GM19023 (cell line): ENCODE data around the gene SCRN2.

ENCODE experiments used
- ATAC-seq: cut with Tn5 transposase; IDR thresholded peaks from one replicate; pipeline ENCODE4 v1.9.1; 2021; ENCODE audit warnings: mild to moderate bottlenecking, moderate library complexity; ENCODE audit not compliant: unreplicated experiment

Gene SCRN2

DNA sequence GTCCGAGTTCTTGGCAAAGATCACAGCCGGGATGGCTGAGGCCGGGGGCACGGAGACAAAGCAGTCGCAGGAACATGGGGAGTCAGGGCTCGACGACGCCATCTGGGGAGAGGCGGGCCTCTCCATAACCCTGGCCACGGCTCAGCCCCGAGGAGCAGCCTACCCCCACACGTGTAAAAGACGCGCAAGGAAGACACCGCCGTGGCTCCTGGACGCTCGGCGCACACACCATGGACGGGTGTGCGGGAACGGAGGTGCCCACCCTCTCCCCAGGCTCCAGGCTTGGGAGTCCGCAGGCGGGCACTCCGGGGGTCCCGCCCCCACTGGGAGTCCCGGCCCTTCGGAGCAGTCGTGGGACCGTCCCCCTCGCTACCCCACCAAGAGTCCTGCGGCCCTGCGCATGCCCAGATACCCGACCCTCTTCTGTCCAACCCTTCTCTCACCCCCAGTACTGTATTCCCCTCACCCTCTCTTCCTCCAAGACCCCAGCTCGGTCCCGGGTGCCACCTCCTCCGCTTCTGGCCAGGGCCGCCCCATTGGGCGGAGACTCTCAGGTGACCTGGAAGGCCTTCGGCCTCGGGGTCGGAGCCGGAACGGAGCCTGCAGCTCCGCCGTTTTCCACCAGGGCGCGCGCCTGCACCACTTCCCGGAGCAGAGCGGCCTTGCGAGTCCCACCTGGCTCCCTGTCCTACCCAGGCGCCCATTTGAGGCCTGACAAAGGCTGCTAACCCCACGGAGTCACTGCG, at the start of gene SCRN2:
SCRN2 (minus strand) TSS at position 532 of the 746 bp plus-strand sequence; CDS start at position 102, 430 bp downstream.
- ATAC-seq = peak; percentile 89

DNA sequence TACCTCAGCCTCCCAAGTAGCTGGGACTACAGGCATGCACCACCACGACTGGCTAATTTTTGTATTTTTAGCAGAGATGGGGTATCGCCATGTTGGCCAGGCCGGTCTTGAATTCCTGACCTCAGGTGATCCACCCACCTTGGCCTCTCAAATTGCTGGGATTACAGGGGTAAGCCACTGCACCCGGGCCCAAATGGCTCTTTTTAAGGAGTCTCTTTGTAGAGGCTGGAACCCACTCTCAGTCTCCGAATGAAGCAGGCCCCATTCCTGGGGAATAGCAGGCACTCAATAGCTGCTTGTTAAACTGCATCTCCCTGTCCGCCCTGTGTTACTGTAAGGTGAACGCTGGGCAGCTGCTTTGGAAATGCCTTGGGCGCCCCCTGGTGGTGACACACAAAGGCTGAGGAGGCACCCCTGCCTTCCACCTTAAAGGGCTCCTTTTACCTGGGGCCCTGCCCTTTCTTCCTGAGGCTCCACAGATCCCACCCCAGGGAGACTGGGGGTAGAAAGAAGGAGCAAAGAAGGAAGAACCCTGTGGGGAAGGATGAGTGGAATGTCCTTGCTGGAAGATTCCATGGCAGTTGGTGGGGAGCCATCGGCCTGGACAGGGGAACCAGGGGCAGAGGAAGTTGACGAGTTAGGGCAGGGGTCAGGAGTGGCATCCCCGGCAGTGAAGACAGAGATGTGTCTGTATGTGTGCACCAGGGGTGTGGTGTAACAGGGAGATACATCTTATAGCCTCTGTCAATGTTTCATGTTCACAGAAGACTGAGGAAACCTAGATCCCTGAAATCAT, 48.9 kb upstream of the SCRN2 start:
- ATAC-seq = no peak

DNA sequence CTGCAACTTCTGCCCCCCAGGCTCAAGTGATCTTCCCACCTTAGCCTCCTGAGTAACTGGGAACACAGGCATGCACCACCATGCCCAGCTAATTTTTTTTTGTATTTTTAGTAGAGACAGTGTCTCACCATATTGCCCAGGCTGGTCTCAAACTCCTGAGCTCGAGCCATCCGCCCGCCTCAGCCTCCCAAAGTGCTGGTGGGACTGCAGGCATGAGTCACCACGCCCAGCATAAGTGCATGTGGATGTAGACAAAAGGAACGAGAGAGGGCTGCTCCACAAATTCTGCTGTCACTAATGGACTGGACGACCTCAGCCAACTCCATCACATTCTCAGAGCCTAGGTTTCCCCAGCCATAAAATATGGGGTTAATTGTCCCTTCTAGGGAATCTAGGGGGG, 47.2 kb upstream of the SCRN2 start:
- no peak for ATAC-seq

DNA sequence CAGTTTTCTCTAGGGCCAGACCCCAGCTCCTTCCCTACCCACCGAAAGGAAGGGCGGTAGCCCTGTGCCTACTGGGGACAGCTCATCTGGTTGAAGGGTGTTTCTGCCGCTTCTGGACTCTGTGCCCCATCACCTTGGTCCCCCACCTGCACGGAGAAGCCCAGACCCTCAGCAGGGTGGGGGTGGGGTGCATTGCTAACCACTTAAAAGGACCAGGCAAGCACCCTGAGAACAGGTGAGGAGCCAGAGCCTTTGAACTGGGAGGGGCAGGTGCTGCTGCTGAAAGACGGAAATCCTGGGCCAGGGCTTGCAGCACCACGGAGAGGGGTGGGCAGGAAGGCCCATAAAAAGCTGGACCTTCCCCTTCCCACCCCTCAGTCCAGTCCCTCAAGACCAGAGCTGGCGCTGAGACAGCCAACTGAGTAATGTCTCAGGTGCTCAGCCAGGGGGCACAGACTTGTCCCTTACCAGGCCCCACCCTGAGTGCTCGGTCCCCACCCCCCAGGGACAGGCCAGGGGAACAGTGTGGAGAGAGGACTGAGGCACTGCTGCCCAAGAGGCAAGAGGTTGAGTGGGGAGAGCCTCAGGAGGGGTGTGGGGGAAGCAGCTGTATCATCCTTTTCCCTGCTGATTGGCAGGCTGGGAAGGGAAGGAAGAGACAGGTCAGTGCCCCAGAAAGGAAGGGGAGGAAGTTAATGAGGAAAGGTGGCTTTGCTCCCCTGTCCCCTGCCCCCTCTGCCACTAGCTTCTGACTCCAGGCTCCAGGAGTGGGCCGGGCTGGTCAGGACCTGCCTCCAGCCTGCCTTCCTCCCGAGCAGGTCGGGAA, 44.0 kb upstream of the SCRN2 start:
- ATAC-seq = no peak

DNA sequence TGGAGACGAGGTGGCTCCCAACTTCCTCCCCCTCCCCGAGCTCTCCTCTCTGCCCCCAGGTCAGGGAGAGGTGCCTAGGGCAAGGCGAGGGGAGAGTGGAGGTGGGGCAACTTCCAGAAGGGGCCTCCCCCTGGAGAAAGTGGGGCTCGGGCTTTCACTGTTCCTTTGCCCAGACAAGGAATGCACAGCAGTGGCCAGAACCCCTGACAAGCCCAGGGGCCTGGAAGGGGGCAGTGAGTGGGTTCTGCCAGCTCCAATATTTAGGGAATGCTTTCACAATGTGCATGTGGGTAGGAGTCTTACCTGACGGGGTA, 43.3 kb upstream of the SCRN2 start:
- no peak for ATAC-seq

DNA sequence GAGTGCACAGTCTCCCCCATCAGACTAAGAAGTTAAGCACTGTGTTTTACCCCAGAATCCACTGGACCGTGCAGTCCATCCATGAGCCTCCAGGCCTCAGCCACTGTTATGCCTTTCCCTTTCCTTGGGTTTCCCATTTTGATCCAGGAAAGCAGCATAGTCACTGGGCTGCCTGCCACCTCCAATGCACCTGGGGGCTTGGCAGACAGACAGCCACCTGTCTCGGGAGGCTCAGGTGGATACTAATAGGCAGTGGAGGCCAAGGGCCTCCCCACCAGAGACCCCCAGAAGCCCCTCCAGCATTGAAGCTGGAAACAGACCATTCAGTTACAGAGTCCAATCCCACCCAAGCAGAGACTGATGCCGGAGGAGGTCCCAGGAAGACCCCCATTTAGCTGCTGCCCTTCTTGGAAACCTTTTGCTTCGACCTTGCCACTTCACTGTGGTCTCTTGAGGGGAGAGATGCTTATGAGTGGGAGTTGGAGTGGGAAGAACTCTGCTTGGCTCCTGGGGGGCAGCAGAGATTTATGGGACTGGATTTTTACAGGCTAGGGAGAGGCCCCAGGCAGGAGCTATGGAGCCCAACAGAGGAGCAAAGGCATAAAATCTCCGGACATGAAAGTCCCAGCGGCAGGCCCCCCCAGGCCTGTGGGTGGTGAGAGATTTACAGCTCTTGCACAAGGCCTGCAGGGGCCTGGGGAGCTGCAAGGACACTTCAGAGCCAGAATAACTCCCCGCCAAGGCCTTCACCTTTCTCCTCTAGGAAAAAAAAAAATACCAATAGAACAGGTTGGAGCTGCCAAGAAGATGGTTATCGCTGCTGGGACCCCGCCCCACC, 42.7 kb upstream of the SCRN2 start:
- no peak for ATAC-seq

DNA sequence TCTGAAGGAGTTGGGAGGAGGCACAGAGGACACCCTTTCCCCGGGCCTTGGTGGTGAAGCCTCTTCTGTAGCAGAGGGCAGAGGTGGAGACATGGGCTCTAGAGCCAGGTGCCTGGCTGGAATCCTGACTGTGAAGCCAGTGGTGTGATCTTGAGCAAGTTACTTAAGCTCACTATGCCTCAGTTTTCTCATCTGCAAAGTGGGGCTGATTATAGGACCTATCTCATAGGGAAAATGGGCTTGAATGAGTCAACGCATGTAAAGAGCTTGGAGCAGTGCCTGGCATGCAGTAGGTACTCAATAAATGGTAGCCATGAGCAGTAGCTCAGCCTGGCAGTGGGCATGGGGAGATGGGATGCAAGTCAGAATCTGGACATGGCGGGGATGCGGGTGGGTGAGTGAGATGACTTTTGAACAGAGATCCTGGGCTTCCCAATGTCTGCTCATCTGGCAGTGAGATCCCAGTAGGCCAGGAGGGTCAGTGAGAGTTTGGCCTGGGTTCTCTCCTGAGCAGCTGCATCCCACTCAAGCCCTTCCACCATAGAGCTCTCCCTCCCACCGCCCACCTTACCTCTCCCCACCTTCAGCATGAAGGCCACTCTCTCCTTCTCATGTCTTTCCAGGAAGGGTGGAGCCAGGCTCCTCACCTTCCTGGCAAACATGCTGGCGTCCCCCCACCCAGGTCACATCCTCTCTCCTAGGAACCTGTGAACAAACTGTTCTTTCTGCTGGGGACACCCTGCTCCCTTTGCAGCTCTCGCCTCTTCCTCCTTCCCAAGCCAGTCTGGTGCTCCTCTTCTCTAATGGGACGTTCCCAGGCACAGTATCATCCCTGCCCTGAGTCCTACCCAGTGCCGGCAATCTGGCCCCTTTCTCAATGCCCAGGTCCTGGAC, 41.9 kb upstream of the SCRN2 start:
- ATAC-seq = no peak

DNA sequence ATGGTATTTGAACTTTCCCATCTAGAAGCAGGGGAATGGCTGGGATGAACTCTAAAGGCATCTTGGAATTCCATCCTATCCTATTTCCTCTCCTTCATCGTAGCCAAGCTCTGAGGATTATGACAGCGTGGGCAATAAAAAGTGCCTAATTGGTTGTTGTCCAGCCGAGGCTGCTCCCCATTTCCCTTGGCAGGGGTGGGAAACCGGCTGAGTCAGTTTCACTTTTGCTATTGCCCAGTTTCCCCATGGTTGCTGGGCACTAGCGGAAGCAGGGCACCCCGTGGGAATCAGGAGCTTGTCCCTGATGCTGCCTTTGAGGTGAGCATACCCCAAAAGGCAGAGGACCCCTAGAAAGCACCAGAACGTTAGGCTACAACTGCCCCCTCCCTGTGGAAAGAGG, 41.2 kb upstream of the SCRN2 start:
- no peak for ATAC-seq

DNA sequence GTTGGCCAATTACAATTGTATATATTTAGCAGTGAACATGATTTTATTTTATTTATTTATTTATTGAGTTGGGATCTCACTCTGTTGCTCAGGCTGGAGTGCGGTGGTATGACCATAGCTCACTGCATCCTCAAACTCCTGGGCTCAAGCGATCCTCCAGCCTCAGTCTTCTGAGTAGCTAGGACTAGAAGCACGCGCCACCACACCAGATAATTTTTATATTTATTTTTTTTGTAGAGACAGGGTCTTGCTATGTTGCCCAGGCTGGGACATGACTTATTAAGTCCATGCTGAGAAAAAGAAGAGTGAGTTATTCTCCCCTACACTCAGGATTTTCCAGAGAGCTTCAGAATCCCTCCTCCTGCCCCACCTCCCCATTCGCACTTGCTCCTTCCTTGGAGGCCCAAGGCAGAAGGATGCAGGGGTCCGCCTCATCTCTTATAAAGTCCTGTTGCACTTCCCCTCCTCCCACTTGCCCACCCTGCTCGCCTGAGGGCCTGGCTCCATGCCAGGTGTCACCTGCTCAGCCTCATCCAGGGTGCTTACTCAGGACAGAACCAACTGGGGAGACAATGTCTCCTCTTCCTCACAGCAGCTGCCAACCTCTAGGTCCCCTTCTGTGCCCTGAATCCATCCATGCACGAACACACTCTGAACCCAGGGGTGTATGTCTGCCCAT, 38.8 kb upstream of the SCRN2 start:
- ATAC-seq = no peak

DNA sequence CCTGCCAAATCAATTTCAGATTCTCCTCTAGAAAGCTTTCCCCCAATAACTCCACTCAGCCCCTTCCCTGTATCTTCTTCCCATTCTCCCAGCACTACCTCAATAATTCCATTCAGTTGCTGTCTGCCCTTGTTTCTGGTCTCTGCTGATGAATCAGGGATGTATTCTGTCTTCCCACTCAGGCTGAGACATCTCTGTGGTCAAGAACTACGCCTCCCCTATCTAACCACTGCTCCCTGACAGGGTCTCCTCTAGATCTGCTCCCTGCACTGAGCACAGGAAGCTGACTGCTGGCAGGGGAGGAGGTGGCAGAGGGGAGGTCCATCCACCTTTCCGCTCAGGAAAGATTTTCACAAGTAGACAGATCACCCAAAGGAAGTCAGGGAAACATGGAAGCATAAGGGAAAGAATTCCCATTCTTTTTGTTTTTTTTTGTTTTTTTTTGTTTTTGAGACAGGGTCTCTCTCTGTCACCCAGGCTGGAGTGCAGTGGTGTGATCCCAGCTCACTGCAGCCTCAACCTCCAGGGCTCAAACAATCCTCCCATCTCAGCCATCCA, 38.0 kb upstream of the SCRN2 start:
- no peak for ATAC-seq

DNA sequence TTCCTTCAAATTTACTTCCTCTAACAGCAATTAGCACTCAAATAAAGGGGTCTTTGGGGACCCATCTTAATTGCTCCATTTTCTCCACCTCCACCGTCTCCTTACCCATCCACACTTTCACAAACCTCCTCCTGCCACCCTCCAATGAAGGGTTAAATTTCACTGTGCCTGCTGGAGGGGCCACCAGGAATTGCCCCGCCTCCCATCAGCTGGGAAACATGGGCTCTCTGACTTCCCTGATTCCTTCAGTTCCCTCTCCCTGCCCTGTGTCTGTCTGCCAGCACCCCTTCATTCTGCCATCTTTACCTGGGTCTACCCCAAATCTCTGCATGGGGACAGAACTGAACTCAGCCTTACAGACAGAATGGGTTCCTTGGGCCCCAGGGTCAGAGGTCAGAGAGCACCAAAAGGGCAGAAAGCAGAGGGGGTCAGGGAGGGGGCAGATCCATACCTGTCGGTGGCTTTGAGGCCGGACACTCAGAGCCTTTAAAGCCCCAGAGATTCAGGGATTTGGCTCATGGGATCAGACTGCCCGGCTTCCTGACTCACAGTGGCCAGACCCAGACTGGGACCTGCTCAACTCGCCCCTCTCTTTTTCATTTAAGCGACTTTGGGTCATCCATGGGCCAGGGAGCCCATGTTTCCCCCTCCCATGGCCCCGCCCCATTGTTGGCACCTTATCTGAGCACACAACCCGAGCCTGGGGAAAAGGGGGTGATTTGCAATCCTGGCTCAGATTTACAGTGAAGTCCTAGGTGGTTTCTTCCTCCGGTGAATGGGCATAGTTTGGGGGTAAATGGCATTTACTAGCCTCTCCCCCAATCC, 37.3 kb upstream of the SCRN2 start:
- no peak for ATAC-seq

DNA sequence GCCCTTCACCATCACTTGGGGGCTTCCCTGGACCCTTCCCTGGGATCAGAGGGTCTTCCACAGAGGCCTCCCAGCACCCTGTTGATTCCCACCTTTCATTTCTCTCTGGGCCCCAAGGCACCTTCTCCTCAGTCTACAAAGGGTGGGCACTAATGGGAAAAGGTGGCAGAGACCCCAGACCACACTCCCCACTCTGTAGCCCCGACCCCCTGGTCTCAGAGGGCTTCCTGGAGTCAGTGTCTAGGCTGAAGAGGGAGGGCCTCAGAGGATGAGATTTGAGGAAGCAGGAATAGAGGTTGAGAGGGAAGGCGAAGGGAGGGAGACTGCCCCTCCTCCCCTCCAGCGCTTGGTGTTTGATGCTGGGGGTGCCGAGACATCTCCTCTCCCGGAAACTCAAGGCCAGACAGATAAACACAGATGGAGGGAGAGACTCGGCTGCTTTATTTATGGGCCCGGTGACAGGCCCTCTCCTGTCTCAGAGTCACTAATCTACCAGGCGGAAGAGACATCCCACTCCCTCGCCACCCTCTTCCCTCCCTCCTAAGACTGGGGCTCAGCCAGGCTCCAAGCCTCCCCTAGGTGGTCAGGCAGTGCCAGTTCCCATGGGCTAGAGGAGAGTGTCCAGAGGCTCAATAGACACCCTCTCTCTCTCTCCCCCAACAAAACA, 36.4 kb upstream of the SCRN2 start:
- no peak for ATAC-seq

DNA sequence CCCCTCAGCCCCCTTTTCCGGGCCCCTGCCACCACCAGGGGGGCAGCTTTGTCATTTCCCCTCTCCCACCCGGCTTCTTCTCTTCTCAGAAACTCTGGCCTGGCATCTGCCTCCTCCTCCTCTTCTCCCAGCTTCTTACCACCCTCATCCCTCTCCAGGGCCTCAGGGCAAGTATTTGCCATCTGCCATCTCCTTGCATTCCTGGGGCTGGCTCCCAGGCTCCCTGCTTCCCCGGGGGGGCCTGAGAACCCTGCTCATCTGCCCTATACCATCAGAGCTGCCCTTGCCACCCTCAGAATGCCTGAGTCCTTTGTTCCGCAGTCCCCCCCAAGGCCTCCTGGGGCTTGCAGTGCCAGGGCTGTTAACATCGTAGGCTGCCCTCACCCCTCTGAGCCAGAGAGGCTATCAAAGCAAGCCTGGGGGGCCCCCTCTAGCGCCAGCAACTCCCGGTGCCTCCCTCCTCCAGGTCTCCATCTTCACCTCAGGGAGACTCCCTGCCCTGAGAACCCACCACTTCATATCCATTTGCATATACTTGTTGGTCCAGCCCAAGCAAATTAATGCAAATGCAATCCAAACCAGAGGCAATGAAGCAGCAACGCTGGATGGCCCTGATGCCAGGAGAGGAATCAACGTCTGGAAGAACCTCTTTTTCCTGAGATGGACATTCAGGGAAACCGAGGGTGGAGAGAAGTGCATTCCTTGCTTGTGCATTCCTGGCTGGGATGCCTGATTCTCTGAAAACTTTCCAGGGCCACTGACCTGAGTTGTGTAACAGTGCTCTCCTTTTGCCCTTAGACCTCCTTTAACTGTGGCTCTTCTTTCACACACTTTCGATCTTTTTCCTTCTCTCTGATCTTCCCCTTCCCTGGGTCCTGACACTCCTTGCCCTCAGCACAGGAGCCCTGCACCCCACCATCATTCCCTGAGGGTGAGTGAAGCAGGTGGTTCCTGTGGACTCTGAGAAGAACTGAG, 34.2 kb upstream of the SCRN2 start:
- ATAC-seq = no peak

DNA sequence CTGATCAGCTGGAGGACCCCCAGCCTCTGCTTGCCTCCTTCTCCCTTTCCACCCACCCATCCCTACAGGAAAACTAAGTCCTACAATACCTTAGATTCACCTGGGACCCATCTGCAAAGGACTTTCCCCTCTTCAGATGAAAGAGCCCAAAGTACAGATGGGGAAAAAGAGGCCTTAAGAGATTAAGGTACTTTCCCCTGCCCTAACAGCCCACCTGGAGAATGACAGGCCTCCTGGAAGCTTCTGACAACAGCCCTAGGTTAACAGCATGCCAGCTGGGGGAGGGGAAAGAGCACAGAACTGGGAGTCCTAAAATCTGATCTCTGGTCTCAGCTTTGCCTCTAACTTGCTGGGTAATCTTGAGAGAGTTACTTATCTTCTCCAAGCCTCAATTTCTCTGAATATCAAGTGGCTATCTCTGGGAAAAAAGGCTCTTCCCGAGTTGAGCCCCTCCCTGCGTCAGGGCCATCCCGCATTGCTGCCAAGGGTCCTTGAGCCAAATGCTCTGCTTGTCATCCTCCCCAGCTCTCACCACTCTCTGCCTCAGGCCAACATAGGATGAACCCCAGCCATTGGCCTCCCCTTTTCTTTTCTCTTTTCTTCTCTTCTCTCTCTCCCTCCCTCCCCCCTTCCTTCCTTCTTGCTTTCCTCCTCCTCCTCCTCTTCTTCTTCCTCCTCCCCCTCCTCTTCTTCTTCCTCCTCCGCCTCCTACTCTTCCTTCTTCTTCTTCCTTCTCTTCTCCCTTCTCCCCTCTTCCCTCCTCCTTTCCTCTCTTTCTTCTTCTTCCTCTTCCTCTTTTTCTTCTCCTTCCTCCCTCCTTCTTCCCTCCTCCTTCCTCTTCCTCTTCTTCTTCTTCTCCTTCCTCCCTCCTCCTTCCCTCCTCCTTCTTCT, 32.4 kb upstream of the SCRN2 start:
- ATAC-seq = no peak

DNA sequence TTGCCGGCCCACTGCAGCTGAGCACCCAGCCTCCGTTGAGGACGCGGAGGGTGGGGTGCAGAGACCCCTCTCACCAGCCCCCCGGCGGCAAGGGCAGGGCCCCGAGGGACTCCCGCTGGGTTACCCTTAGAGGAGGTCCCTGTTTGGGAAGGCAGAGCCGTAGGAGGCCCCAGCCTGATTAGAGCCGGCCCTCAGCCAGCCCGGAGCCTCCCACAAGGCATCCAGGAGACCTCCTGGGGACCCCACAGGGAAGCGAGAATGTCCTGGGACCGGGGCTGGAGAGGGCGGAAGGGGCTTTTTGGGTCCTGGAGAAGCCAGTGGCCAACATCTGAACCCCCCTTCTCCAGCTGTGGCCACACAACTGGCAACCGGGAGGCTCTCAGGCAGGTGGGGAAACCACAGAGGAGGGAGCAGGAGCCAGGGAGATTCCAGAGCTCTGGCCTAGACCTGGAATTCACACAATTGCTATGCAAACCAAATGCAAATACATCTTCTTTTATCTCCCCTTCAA, 31.6 kb upstream of the SCRN2 start:
- no peak for ATAC-seq
